ENCODE data around the gene VAC14. TPM values are rescaled to one million over a fixed set of nuclear protein-coding genes. Genes with fewer than 3 reads are reported as not detected.
A peak's percentile ranks its signal among the peaks of the same experiment; 100 is the strongest.

Gene VAC14
- polyA plus RNA-seq, 1 donor: 40.3 TPM

GRCh38 chr16:70642633-70643032 lies 158.3 kb downstream of the VAC14 start:
- no CpG with 5 or more reads among the region's 1 CpG for WGBS (ENCODE audit: insufficient coverage, low lambda C conversion rate)
- Histone ChIP-seq H3K4me1 (ENCODE audit: control insufficient read depth, insufficient read depth, low read length) (no peaks in the 10 kb centered on the region), H3K36me3 (ENCODE audit: control insufficient read depth, insufficient read depth, low read length) (peaks cover 2% of the 10 kb centered on the region), H3K27me3 (ENCODE audit: control insufficient read depth, insufficient read depth, low read length) (no peaks in the 10 kb centered on the region), H3K4me3 (ENCODE audit: low read length) (no peak overlapping the region), H3K9me3 (ENCODE audit: control insufficient read depth, low read depth, low read length) (no peaks in the 10 kb centered on the region), H3K27ac (ENCODE audit: low read length) (no peak overlapping the region)
- no peak for DNase-seq

GRCh38 chr16:70638814-70639792 lies 161.9 kb downstream of the VAC14 start:
- Histone ChIP-seq H3K9me3 (ENCODE audit: control insufficient read depth, low read depth, low read length) (no peaks in the 10 kb centered on the region), H3K27me3 (ENCODE audit: control insufficient read depth, insufficient read depth, low read length) (no peaks in the 10 kb centered on the region), H3K36me3 (ENCODE audit: control insufficient read depth, insufficient read depth, low read length) (no peaks in the 10 kb centered on the region), H3K4me1 (ENCODE audit: control insufficient read depth, insufficient read depth, low read length) (no peaks in the 10 kb centered on the region), H3K27ac (ENCODE audit: low read length) (no peak overlapping the region), H3K4me3 (ENCODE audit: low read length) (no peak overlapping the region)
- DNase-seq: peak; percentile 39 to 43
- WGBS (ENCODE audit: insufficient coverage, low lambda C conversion rate): 63% methylated on average over 2 of the region's 18 CpGs

Other genes with a start within 250 kb of the VAC14 start
- gene IL34, start 154.6 kb downstream of the VAC14 start, polyA plus RNA-seq: 16.9 TPM
- 27.1 TPM for gene MTSS2, start 115.1 kb downstream of the VAC14 start, polyA plus RNA-seq